HepG2 (cell line): ENCODE results near the gene NSF. TPM values are rescaled to one million over a fixed set of nuclear protein-coding genes. Genes with fewer than 3 reads are reported as not detected.

ENCODE experiments used
- ATAC-seq: fragments of 200-7000 bp; cut with Tn5 transposase; 3 replicates; pipeline ENCODE4 v1.9.1; 2020; ENCODE audit warnings: mild to moderate bottlenecking, moderate library complexity
- BruUV-seq: library from RNA; stranded (reverse); fragments of 400-500 nt; replicated peaks from 2 replicates; lab custom pipeline; 2021; lab: Mats Ljungman, UMichigan
- CTCF ChIA-PET: fragments of 300-600 bp; formaldehyde crosslinking; extraction: SDS; loops from one replicate; lab custom pipeline; 2021; ENCODE audit warnings: low total read pairs, inconsistent platforms, low intra/inter-chr PET ratio; lab: Yijun Ruan, JAX
- POLR2A ChIA-PET: fragments of 350-600 bp; sonication (Branson Sonifier 250); formaldehyde crosslinking; loops from one replicate; lab custom pipeline; 2020; ENCODE audit warnings: antibody characterized with exemption, inconsistent platforms; lab: Yijun Ruan, JAX
- DNase-seq: peaks from one replicate; pipeline ENCODE4 v3.0.0-alpha.2; 2015; ENCODE audit warnings: low spot score
- FAIRE-seq: peaks from 3 replicates; lab custom pipeline; 2011; peaks lifted over from hg19 to GRCh38; lab: Jason Lieb, UNC
- H2AFZ ChIP-seq: one replicate; pipeline ENCODE4 v1.6.1; 2011; ENCODE audit warnings: low read length, inconsistent platforms
- H3K27ac ChIP-seq: fragments of 300-600 bp; 3 replicates; pipeline ENCODE4 v1.8.0; 2011; ENCODE audit warnings: mixed run types, mild to moderate bottlenecking, mixed read lengths, low read length, inconsistent platforms; ENCODE audit not compliant: insufficient read depth; ENCODE audit errors: extremely low read length
- H3K27me3 ChIP-seq, 2 experiments: fragments of 200-600 bp in 1 of 2; 2 replicates in 1 of 2; 3 replicates in 1 of 2; pipeline versions ENCODE4 v1.6.0 to v1.8.0; 2011; ENCODE audit warnings: low read length in 2 of 2, mild to moderate bottlenecking in 2 of 2, moderate library complexity in 2 of 2, inconsistent platforms in 1 of 2; ENCODE audit not compliant: insufficient read depth in 2 of 2, control insufficient read depth in 1 of 2
- H3K36me3 ChIP-seq, 2 experiments: fragments of 200-600 bp in 1 of 2; replicated peaks in 1 of 2; 2 replicates in 1 of 2; 3 replicates in 1 of 2; pipeline versions ENCODE4 v1.5.1 to v1.8.0; 2011; ENCODE audit warnings: low read length in 2 of 2, inconsistent platforms in 1 of 2; ENCODE audit not compliant: insufficient read depth in 2 of 2, control insufficient read depth in 1 of 2
- H3K4me1 ChIP-seq: 2 replicates; pipeline ENCODE4 v1.5.1; 2012; ENCODE audit warnings: low read length, inconsistent platforms; ENCODE audit not compliant: insufficient read depth
- H3K4me2 ChIP-seq: 2 replicates; pipeline ENCODE4 v1.6.0; 2011; ENCODE audit warnings: low read depth, low read length, inconsistent platforms
- H3K4me3 ChIP-seq, 3 experiments: fragments of 200-600 bp in 1 of 3; sonication (generic), shearing (Covaris generic) in 1 of 3; replicated peaks in 1 of 3; 2 replicates each; pipeline ENCODE4 v1.5.1; 2011 to 2016; ENCODE audit warnings: low read length in 3 of 3, inconsistent platforms in 2 of 3, low read depth in 2 of 3, mild to moderate bottlenecking in 2 of 3, control low read depth in 1 of 3, mixed read lengths in 1 of 3; ENCODE audit not compliant: insufficient read depth in 1 of 3
- H3K79me2 ChIP-seq: one replicate; pipeline ENCODE4 v1.6.1; 2011; ENCODE audit warnings: low read length, inconsistent platforms; ENCODE audit not compliant: insufficient read depth
- H3K9ac ChIP-seq: 2 replicates; pipeline ENCODE4 v1.6.0; 2011; ENCODE audit warnings: mild to moderate bottlenecking, low read depth, low read length, inconsistent platforms; ENCODE audit not compliant: insufficient read depth
- H3K9me3 ChIP-seq: 2 replicates; pipeline ENCODE4 v1.5.1; 2012; ENCODE audit warnings: mild to moderate bottlenecking, low read length
- H4K20me1 ChIP-seq: 2 replicates; pipeline ENCODE4 v1.6.0; 2011; ENCODE audit warnings: inconsistent platforms, mild to moderate bottlenecking, low read length, moderate library complexity; ENCODE audit not compliant: insufficient read depth
- DNMT3B ChIP-seq: conservative IDR thresholded peaks from 2 replicates; pipeline ENCODE4 v1.6.1; 2016; ENCODE audit warnings: missing biosample characterization, control low read depth
- HOXD1 ChIP-seq: sonication (generic); formaldehyde crosslinking; IDR thresholded peaks from 2 replicates; pipeline ENCODE4 v1.5.0; 2020; ENCODE audit warnings: missing genetic modification reagents
- SP2 ChIP-seq: sonication (generic); formaldehyde crosslinking; IDR thresholded peaks from 2 replicates; pipeline ENCODE4 v1.5.1; 2020; ENCODE audit warnings: mild to moderate bottlenecking, missing genetic modification reagents
- WIZ ChIP-seq: sonication (generic); formaldehyde crosslinking; IDR thresholded peaks from 2 replicates; pipeline ENCODE4 v1.5.1; 2020; ENCODE audit warnings: mild to moderate bottlenecking, missing genetic modification reagents
- ZNF326 ChIP-seq: sonication (generic); formaldehyde crosslinking; IDR thresholded peaks from 2 replicates; pipeline ENCODE4 v1.4.0; 2020; ENCODE audit warnings: missing genetic modification reagents, borderline replicate concordance
- ZNF549 ChIP-seq: sonication (generic); formaldehyde crosslinking; IDR thresholded peaks from 2 replicates; pipeline ENCODE4 v1.5.0; 2020; ENCODE audit warnings: missing genetic modification reagents
- WGBS: methylation state at CpG from one replicate; pipeline ENCODE4 v1.1.6; 2017; ENCODE audit warnings: low lambda C conversion rate; 5-methylcytosine and 5-hydroxymethylcytosine counted together
- in situ Hi-C: cut with HindIII; loops from 2 replicates; pipeline ENCODE4 v1.10.0; 2017; ENCODE audit warnings: low pct_unique_long_range_greater_than_20kb; ENCODE audit not compliant: extremely low pct_ligation_motif_present
- intact Hi-C: fragments of 100-400 bp; cut with micrococcal nuclease; formaldehyde crosslinking; loops from one replicate; pipeline ENCODE4 v1.10.0; 2022; ENCODE audit not compliant: unreplicated experiment
- polyA plus RNA-seq, 8 experiments: library from polyadenylated mRNA; depleted of rRNA in 3 of 8; stranded (reverse) in 7 of 8; unstranded in 1 of 8; fragments of >200 nt; fragmentation: Illumina TruSeq in 4 of 8; extraction: Trizol in 4 of 8; gene quantifications; 2 replicates each; pipeline versions ENCODE4 v1.2.1 to v1.2.3, GENCODE V29; 2011 to 2016; ENCODE audit warnings: low read depth in 4 of 8, missing spikeins in 1 of 8, mixed read lengths in 1 of 8; ENCODE audit not compliant: insufficient read depth in 1 of 8
- total RNA-seq, 5 experiments: library from RNA; depleted of rRNA; stranded (reverse); fragments of >200 nt; fragmentation: Illumina TruSeq; extraction: Trizol; gene quantifications; 2 replicates each; pipeline ENCODE4 v1.2.3, GENCODE V29; 2016; ENCODE audit warnings: low read depth in 1 of 5
- TF ChIP-seq, protein P1 (sequence below), 2 experiments: fragments of 450-650 bp in 1 of 2; sonication (generic) in 1 of 2; formaldehyde crosslinking; IDR thresholded peaks; 2 replicates each; pipeline versions ENCODE4 v1.5.0 to v1.8.0; 2020 to 2022; ENCODE audit warnings: mild to moderate bottlenecking in 1 of 2, missing genetic modification reagents in 1 of 2
- TF ChIP-seq, protein P2 (sequence below): sonication (generic); formaldehyde crosslinking; IDR thresholded peaks from 2 replicates; pipeline ENCODE4 v1.4.0; 2020; ENCODE audit warnings: low read depth, mild to moderate bottlenecking, missing genetic modification reagents
- TF ChIP-seq, protein P3 (sequence below): IDR thresholded peaks from 2 replicates; pipeline ENCODE4 v1.6.1; 2016; ENCODE audit warnings: missing compliant biosample characterization, missing genetic modification reagents, borderline replicate concordance
- TF ChIP-seq, protein P4 (sequence below): sonication (generic); formaldehyde crosslinking; IDR thresholded peaks from 2 replicates; pipeline ENCODE4 v1.4.0; 2020; ENCODE audit warnings: missing genetic modification reagents
- TF ChIP-seq, protein P5 (sequence below): sonication (generic); formaldehyde crosslinking; IDR thresholded peaks from 2 replicates; pipeline ENCODE4 v1.5.1; 2020; ENCODE audit warnings: mild to moderate bottlenecking, missing genetic modification reagents, moderate library complexity

The NSF gene
- total and polyA plus RNA-seq, 2 of the 13 experiments (the other 11 are each of a cell fraction or from before 2014, with no cell fraction given), result 21.9 to 37.8 TPM

DNA sequence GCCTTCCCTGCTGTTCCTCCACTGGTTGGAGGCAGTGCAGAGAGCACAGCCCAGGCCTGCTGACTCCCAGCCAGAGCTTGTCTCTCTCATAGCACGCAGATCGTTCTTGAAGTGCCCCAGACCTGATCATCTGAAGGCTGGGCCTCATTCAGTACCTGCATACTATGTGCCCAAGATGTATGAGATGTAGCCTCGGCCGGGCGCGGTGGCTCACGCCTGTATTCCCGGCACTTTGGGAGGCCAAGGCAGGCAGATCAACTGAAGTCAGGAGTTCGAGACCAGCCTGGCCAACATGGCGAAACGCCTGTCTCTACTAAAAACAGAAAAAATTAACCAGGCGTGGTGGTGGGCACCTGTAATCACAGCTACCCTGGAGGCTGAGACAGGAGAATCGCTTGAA lies 197.0 kb downstream of the NSF start:
- no peaks in the 10 kb centered on the region for H3K36me3 ChIP-seq
- no peak for TF ChIP-seq DNMT3B (CRISPR knock-in tag)
- TF ChIP-seq, all 625 proteins: peak for 0
- in situ Hi-C loops (loop anchor here (10.0 kb wide), 1 partner anchor 53 kb away; no protein-coding TSS in a partner anchor), intact Hi-C loops (no loop called here)
- H3K9ac ChIP-seq, result no peak overlapping the region
- WGBS, result 59% methylated on average over 13 of the region's 13 CpGs
- H4K20me1 ChIP-seq, result no peaks in the 10 kb centered on the region
- ChIA-PET POLR2A (no interaction called here), CTCF (no interaction called here)
- BruUV-seq, result no TSS peak
- no peaks in the 10 kb centered on the region for H3K9me3 ChIP-seq
- H3K4me3 ChIP-seq, result no peak overlapping the region
- peaks cover 24% of the 10 kb centered on the region for H3K4me1 ChIP-seq
- H2AFZ ChIP-seq, result no peak overlapping the region
- H3K79me2 ChIP-seq, result no peaks in the 10 kb centered on the region
- DNase-seq (no peak), FAIRE-seq (no peak), ATAC-seq (no peak)
- no peak overlapping the region for H3K4me2 ChIP-seq
- peaks cover 3 to 48% of the 10 kb centered on the region in 2 experiments; a peak in 4 of 5 replicates for H3K27me3 ChIP-seq
- no peak overlapping the region for H3K27ac ChIP-seq

DNA sequence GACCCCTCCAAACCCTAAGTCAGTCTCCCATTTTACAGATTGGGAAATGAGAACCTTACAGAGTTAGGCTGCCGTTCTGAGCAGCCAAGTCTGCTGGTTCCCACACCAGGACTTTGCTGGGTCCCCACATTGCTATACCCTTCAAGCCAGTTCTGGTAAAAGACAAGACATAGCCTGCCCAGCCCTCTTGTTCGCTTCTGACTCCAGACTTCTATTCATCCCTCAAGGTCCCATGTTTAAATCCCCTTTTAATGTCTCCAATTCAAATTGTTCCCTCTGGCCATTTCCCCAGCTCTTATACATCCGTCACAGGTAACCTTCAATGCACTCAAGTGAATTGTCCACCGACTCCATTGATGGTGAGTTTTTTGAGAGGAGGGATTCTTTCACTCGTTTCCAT lies 197.8 kb downstream of the NSF start:
- CTCF ChIA-PET, result no interaction called here
- ATAC-seq (no peak), DNase-seq (no peak), FAIRE-seq (no peak)
- H3K9ac ChIP-seq, result no peak overlapping the region
- H3K4me1 ChIP-seq, result peaks cover 16% of the 10 kb centered on the region
- in situ Hi-C loops, result loop anchor here (10.0 kb wide), 1 partner anchor 53 kb away; no protein-coding TSS in a partner anchor
- intact Hi-C loops, result no loop called here
- no peaks in the 10 kb centered on the region for H4K20me1 ChIP-seq
- no peaks in the 10 kb centered on the region for H3K36me3 ChIP-seq
- POLR2A ChIA-PET, result no interaction called here
- no peaks in the 10 kb centered on the region for H3K79me2 ChIP-seq
- H3K4me2 ChIP-seq, result no peak overlapping the region
- BruUV-seq, result no TSS peak
- peaks cover 3 to 54% of the 10 kb centered on the region in 2 experiments; a peak in 4 of 5 replicates for H3K27me3 ChIP-seq
- H2AFZ ChIP-seq, result no peak overlapping the region
- H3K4me3 ChIP-seq, result no peak overlapping the region
- 24% methylated on average over 5 of the region's 5 CpGs for WGBS
- H3K9me3 ChIP-seq, result no peaks in the 10 kb centered on the region
- H3K27ac ChIP-seq, result no peak overlapping the region
- TF ChIP-seq, protein P1, sequence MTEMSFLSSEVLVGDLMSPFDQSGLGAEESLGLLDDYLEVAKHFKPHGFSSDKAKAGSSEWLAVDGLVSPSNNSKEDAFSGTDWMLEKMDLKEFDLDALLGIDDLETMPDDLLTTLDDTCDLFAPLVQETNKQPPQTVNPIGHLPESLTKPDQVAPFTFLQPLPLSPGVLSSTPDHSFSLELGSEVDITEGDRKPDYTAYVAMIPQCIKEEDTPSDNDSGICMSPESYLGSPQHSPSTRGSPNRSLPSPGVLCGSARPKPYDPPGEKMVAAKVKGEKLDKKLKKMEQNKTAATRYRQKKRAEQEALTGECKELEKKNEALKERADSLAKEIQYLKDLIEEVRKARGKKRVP (CRISPR knock-in tag; IDR thresholded peaks at IDR 0.05), result no peak
- TF ChIP-seq SP2 (CRISPR knock-in tag), result no peak
- TF ChIP-seq, protein P2, sequence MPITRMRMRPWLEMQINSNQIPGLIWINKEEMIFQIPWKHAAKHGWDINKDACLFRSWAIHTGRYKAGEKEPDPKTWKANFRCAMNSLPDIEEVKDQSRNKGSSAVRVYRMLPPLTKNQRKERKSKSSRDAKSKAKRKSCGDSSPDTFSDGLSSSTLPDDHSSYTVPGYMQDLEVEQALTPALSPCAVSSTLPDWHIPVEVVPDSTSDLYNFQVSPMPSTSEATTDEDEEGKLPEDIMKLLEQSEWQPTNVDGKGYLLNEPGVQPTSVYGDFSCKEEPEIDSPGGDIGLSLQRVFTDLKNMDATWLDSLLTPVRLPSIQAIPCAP (CRISPR knock-in tag), result no peak
- TF ChIP-seq WIZ, result no peak
- no peak for TF ChIP-seq HOXD1 (CRISPR knock-in tag)
- TF ChIP-seq, protein P3, sequence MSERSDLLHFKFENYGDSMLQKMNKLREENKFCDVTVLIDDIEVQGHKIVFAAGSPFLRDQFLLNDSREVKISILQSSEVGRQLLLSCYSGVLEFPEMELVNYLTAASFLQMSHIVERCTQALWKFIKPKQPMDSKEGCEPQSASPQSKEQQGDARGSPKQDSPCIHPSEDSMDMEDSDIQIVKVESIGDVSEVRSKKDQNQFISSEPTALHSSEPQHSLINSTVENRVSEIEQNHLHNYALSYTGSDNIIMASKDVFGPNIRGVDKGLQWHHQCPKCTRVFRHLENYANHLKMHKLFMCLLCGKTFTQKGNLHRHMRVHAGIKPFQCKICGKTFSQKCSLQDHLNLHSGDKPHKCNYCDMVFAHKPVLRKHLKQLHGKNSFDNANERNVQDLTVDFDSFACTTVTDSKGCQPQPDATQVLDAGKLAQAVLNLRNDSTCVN, result no peak
- TF ChIP-seq, protein P4, sequence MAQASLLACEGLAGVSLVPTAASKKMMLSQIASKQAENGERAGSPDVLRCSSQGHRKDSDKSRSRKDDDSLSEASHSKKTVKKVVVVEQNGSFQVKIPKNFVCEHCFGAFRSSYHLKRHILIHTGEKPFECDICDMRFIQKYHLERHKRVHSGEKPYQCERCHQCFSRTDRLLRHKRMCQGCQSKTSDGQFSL, result no peak
- TF ChIP-seq ZNF326 (CRISPR knock-in tag), result no peak
- no peak for TF ChIP-seq ZNF549
- TF ChIP-seq, protein P5, sequence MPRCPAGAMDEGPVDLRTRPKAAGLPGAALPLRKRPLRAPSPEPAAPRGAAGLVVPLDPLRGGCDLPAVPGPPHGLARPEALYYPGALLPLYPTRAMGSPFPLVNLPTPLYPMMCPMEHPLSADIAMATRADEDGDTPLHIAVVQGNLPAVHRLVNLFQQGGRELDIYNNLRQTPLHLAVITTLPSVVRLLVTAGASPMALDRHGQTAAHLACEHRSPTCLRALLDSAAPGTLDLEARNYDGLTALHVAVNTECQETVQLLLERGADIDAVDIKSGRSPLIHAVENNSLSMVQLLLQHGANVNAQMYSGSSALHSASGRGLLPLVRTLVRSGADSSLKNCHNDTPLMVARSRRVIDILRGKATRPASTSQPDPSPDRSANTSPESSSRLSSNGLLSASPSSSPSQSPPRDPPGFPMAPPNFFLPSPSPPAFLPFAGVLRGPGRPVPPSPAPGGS (CRISPR knock-in tag), result no peak
